IMR-90 (cell line): ENCODE data around the gene EIF1B. TPM values are rescaled to one million over a fixed set of nuclear protein-coding genes. Genes with fewer than 3 reads are reported as not detected.

Experiments used
- ATAC-seq: fragments of 200-7000 bp; cut with Tn5 transposase; 2 replicates; pipeline ENCODE4 v1.9.1; 2020; ENCODE audit warnings: low read depth, mild to moderate bottlenecking, moderate library complexity
- BruUV-seq: library from RNA; stranded (reverse); fragments of 400-500 nt; replicated peaks from 2 replicates; lab custom pipeline; 2021; lab: Mats Ljungman, UMichigan
- CTCF ChIA-PET: fragments of 300-600 bp; formaldehyde crosslinking; extraction: SDS; loops from one replicate; lab custom pipeline; 2021; ENCODE audit warnings: antibody characterized with exemption; lab: Yijun Ruan, JAX
- POLR2A ChIA-PET: fragments of 300-600 bp; sonication (Branson Sonifier 250); formaldehyde crosslinking; loops from one replicate; lab custom pipeline; 2022; ENCODE audit warnings: antibody characterized with exemption; ENCODE audit not compliant: unreplicated experiment; lab: Charles Lee
- DNase-seq: peaks from one replicate; pipeline ENCODE4 v3.0.0; 2013
- H2AFZ ChIP-seq: replicated peaks from 2 replicates; pipeline ENCODE3; 2013; ENCODE audit warnings: low read length, mild to moderate bottlenecking; ENCODE audit not compliant: poor library complexity
- H2AK5ac ChIP-seq: 2 replicates; pipeline ENCODE4 v1.6.1; 2013; ENCODE audit warnings: low read depth, low read length, inconsistent platforms
- H2AK9ac ChIP-seq: replicated peaks from 2 replicates; pipeline ENCODE3; 2013; ENCODE audit warnings: mild to moderate bottlenecking, low read depth, low read length, moderate library complexity; ENCODE audit not compliant: poor library complexity
- H2BK120ac ChIP-seq: 2 replicates; pipeline ENCODE4 v1.6.1; 2013; ENCODE audit warnings: low read depth, low read length, inconsistent platforms
- H2BK15ac ChIP-seq: 3 replicates; pipeline ENCODE4 v1.6.1; 2013; ENCODE audit warnings: low read depth, low read length, inconsistent platforms
- H2BK20ac ChIP-seq: 2 replicates; pipeline ENCODE4 v1.6.1; 2013; ENCODE audit warnings: low read depth, mild to moderate bottlenecking, inconsistent platforms, low read length, moderate library complexity
- H2BK5ac ChIP-seq: 2 replicates; pipeline ENCODE4 v1.6.1; 2013; ENCODE audit warnings: mild to moderate bottlenecking, low read depth, low read length, inconsistent platforms; ENCODE audit not compliant: poor library complexity, severe bottlenecking
- H3K14ac ChIP-seq: replicated peaks from 2 replicates; pipeline ENCODE4 v1.6.1; 2013; ENCODE audit warnings: low read depth, low read length, inconsistent platforms
- H3K18ac ChIP-seq: 2 replicates; pipeline ENCODE4 v1.6.1; 2013; ENCODE audit warnings: low read depth, low read length, control low read depth
- H3K23ac ChIP-seq: 2 replicates; pipeline ENCODE4 v1.6.1; 2013; ENCODE audit warnings: low read depth, low read length, inconsistent platforms
- H3K27ac ChIP-seq: 2 replicates; pipeline ENCODE4 v1.5.1; 2013; ENCODE audit warnings: mild to moderate bottlenecking, control low read depth, low read length; ENCODE audit not compliant: insufficient read depth
- H3K27me3 ChIP-seq: 2 replicates; pipeline ENCODE4 v1.6.1; 2013; ENCODE audit warnings: low read length; ENCODE audit not compliant: control insufficient read depth, insufficient read depth
- H3K36me3 ChIP-seq: 2 replicates; pipeline ENCODE4 v1.6.1; 2013; ENCODE audit warnings: low read length, mixed read lengths; ENCODE audit not compliant: control insufficient read depth, insufficient read depth
- H3K4ac ChIP-seq: 2 replicates; pipeline ENCODE4 v1.6.1; 2013; ENCODE audit warnings: low read depth, low read length, inconsistent platforms
- H3K4me1 ChIP-seq: 2 replicates; pipeline ENCODE4 v1.6.1; 2013; ENCODE audit warnings: low read length, mixed read lengths; ENCODE audit not compliant: control insufficient read depth, insufficient read depth
- H3K4me2 ChIP-seq: 2 replicates; pipeline ENCODE4 v1.6.1; 2013; ENCODE audit warnings: low read depth, mild to moderate bottlenecking, control low read depth, low read length, moderate library complexity
- H3K4me3 ChIP-seq: 2 replicates; pipeline ENCODE4 v1.5.1; 2013; ENCODE audit warnings: low read depth, mild to moderate bottlenecking, control low read depth, low read length, moderate library complexity; ENCODE audit not compliant: insufficient read depth
- H3K56ac ChIP-seq: 2 replicates; pipeline ENCODE4 v1.6.1; 2013; ENCODE audit warnings: low read length, inconsistent platforms; ENCODE audit not compliant: insufficient read depth; ENCODE audit errors: extremely low read depth
- H3K79me1 ChIP-seq, 2 experiments: 2 replicates each; pipeline ENCODE4 v1.6.1; 2013; ENCODE audit warnings: low read length in 2 of 2, inconsistent platforms in 1 of 2, low read depth in 1 of 2
- H3K9ac ChIP-seq: 2 replicates; pipeline ENCODE4 v1.6.1; 2013; ENCODE audit warnings: low read depth, low read length, control low read depth
- H3K9me1 ChIP-seq: 2 replicates; pipeline ENCODE4 v1.6.1; 2013; ENCODE audit warnings: low read length, inconsistent platforms; ENCODE audit not compliant: insufficient read depth
- H3K9me3 ChIP-seq: 2 replicates; pipeline ENCODE4 v1.6.1; 2013; ENCODE audit warnings: low read length; ENCODE audit not compliant: control insufficient read depth, insufficient read depth
- H4K20me1 ChIP-seq: 2 replicates; pipeline ENCODE4 v1.6.1; 2013; ENCODE audit warnings: low read length, inconsistent platforms; ENCODE audit not compliant: insufficient read depth
- H4K5ac ChIP-seq: 2 replicates; pipeline ENCODE4 v1.6.1; 2013; ENCODE audit warnings: mild to moderate bottlenecking, low read depth, low read length, control low read depth
- H4K8ac ChIP-seq, 2 experiments: 2 replicates each; pipeline ENCODE4 v1.6.1; 2013; ENCODE audit warnings: low read depth in 2 of 2, low read length in 2 of 2, control low read depth in 1 of 2, inconsistent platforms in 1 of 2
- H4K91ac ChIP-seq: 2 replicates; pipeline ENCODE4 v1.6.1; 2013; ENCODE audit warnings: low read depth, low read length, inconsistent platforms; ENCODE audit not compliant: insufficient read depth
- BHLHE40 ChIP-seq: fragments of 150-350 bp; IDR thresholded peaks from 2 replicates; pipeline ENCODE4 v1.6.1; 2016; ENCODE audit warnings: mild to moderate bottlenecking, low read depth, low read length
- MXI1 ChIP-seq: IDR thresholded peaks from 2 replicates; pipeline ENCODE4 v1.6.1; 2012; ENCODE audit warnings: low read depth, mild to moderate bottlenecking, low read length, moderate library complexity, borderline replicate concordance
- NFE2L2 ChIP-seq: fragments of 150-350 bp; IDR thresholded peaks from 2 replicates; pipeline ENCODE4 v1.6.1; 2016; ENCODE audit warnings: low read depth, mild to moderate bottlenecking, low read length
- POLR2A ChIP-seq: IDR thresholded peaks from 2 replicates; pipeline ENCODE4 v1.6.1; 2012; ENCODE audit warnings: mild to moderate bottlenecking, low read depth, low read length
- SMC3 ChIP-seq: fragments of 150-350 bp; IDR thresholded peaks from 2 replicates; pipeline ENCODE4 v1.6.1; 2016; ENCODE audit warnings: low read depth, mild to moderate bottlenecking, antibody characterized with exemption, low read length, moderate library complexity
- WGBS, 2 experiments: methylation state at CpG; one replicate each; pipeline versions ENCODE4 v1.1.5 to v1.1.7; 2013; ENCODE audit warnings: missing lambda C conversion rate in 2 of 2; ENCODE audit not compliant: insufficient read length in 1 of 2; ENCODE audit errors: extremely low coverage in 2 of 2; 5-methylcytosine and 5-hydroxymethylcytosine counted together
- dilution Hi-C: fragments of 300-500 bp; cut with HindIII; formaldehyde crosslinking; loops from one replicate; pipeline ENCODE4 v1.14.3; 2018; ENCODE audit warnings: low sequenced_read_pairs; ENCODE audit not compliant: unreplicated experiment
- in situ Hi-C: fragments of 300-500 bp; cut with MboI; formaldehyde crosslinking; loops from 3 replicates; pipeline ENCODE4 v1.14.3; 2019; ENCODE audit warnings: low sequenced_read_pairs, inconsistent platforms, mixed read lengths
- intact Hi-C: fragments of 100-400 bp; cut with micrococcal nuclease; formaldehyde crosslinking; loops from 2 replicates; pipeline ENCODE4 v1.10.0; 2022
- polyA plus RNA-seq, 3 experiments: library from polyadenylated mRNA; depleted of rRNA; stranded (reverse); fragments of >200 nt; gene quantifications; 2 replicates each; pipeline ENCODE4 v1.2.3, GENCODE V29; 2012; ENCODE audit warnings: low replicate concordance in 1 of 3
- total RNA-seq: library from RNA; depleted of rRNA; stranded (reverse); fragments of >200 nt; gene quantifications from 2 replicates; pipeline ENCODE4 v1.2.3, GENCODE V29; 2012

Gene EIF1B
- total and polyA plus RNA-seq, 2 of the 4 experiments (the other 2 are of a cell fraction) = 11.3 to 25.9 TPM

- POLR2A ChIA-PET = no interaction called here
- Histone ChIP-seq H3K79me1 (no peaks in the 10 kb centered on the region), H3K27ac (no peak overlapping the region), H2AK9ac (no peak overlapping the region), H3K23ac (no peak overlapping the region), H2AFZ (no peak overlapping the region), H2BK20ac (no peak overlapping the region), H4K20me1 (no peaks in the 10 kb centered on the region), H3K4ac (no peak overlapping the region), H2BK5ac (no peak overlapping the region), H4K5ac (no peak overlapping the region), H3K18ac (no peak overlapping the region), H2AK5ac (no peak overlapping the region), H4K91ac (no peak overlapping the region), H2BK120ac (no peak overlapping the region), H3K4me3 (no peak overlapping the region), H3K4me2 (no peak overlapping the region), H4K8ac (no peak overlapping the region), H3K9ac (no peak overlapping the region), H3K9me1 (no peaks in the 10 kb centered on the region), H2BK15ac (no peak overlapping the region), H3K9me3 (no peaks in the 10 kb centered on the region), H3K14ac (no peak overlapping the region), H3K27me3 (peaks cover 5% of the 10 kb centered on the region; the same call in 1 of the 2 replicates), H3K56ac (no peak overlapping the region), H3K36me3 (no peaks in the 10 kb centered on the region), H3K4me1 (no peaks in the 10 kb centered on the region)
- CTCF ChIA-PET = no interaction called here
- in situ Hi-C loops = loop anchor here (10.0 kb wide), 1 partner anchor 1551 kb away; no protein-coding TSS in a partner anchor
- DNase-seq = no peak
- dilution Hi-C loops = no loop called here
- intact Hi-C loops = loop anchor here (10.0 kb wide), 1 partner anchor 1371 kb away; no protein-coding TSS in a partner anchor
- TF ChIP-seq NFE2L2 = no peak
- no peak for TF ChIP-seq MXI1
- TF ChIP-seq BHLHE40 = no peak
- TF ChIP-seq POLR2A = no peak
- no peak for TF ChIP-seq SMC3
- no peak for ATAC-seq
- WGBS, 2 experiments = 84% methylated on average over 2 of the region's 5 CpGs; no CpG with 5 or more reads in 1 of the 2 experiments
- no TSS peak for BruUV-seq
These were observed 14.4 kb downstream of the EIF1B start for GRCh38 chr3:40323946-40324345.
